Measurements from ENCODE around the gene IER5L.

The IER5L gene

GRCh38 chr9:129150672-129151211 lies 27.3 kb downstream of the IER5L start:
- no peak for DNase-seq (ENCODE audit: low read depth)
- TF ChIP-seq CTCF (IDR thresholded peaks at IDR 0.05; ENCODE audit: insufficient read depth, low read depth, low read length, missing control alignments), result no peak
- H3K4me3 ChIP-seq (ENCODE audit: low read length), result no peak overlapping the region

- no peak for TF ChIP-seq CTCF (IDR thresholded peaks at IDR 0.05; ENCODE audit: insufficient read depth, low read depth, low read length, missing control alignments)
- no peak for DNase-seq (ENCODE audit: low read depth)
- H3K4me3 ChIP-seq (ENCODE audit: low read length), result no peak overlapping the region
Observed at GRCh38 chr9:129150122-129150521, 27.9 kb downstream of the IER5L start.

- no peak overlapping the region for H3K4me3 ChIP-seq (ENCODE audit: low read length)
- no peak for DNase-seq (ENCODE audit: low read depth)
- TF ChIP-seq CTCF (IDR thresholded peaks at IDR 0.05; ENCODE audit: insufficient read depth, low read depth, low read length, missing control alignments), result no peak
Observed at GRCh38 chr9:129149442-129149841, 28.6 kb downstream of the IER5L start.

- TF ChIP-seq CTCF (IDR thresholded peaks at IDR 0.05; ENCODE audit: insufficient read depth, low read depth, low read length, missing control alignments), result no peak
- no peak overlapping the region for H3K4me3 ChIP-seq (ENCODE audit: low read length)
- DNase-seq (ENCODE audit: low read depth), result no peak
Observed at GRCh38 chr9:129148463-129149204, 29.4 kb downstream of the IER5L start.

- H3K4me3 ChIP-seq (ENCODE audit: low read length), result no peak overlapping the region
- TF ChIP-seq CTCF (IDR thresholded peaks at IDR 0.05; ENCODE audit: insufficient read depth, low read depth, low read length, missing control alignments), result no peak
- no peak for DNase-seq (ENCODE audit: low read depth)
Observed at GRCh38 chr9:129146441-129146941, 31.6 kb downstream of the IER5L start.

- no peak for DNase-seq (ENCODE audit: low read depth)
- no peak overlapping the region for H3K4me3 ChIP-seq (ENCODE audit: low read length)
- TF ChIP-seq CTCF (IDR thresholded peaks at IDR 0.05; ENCODE audit: insufficient read depth, low read depth, low read length, missing control alignments), result no peak
Observed at GRCh38 chr9:129145841-129146292, 32.2 kb downstream of the IER5L start.
